EH (cell line): ENCODE measurements around the gene PRR12.
A peak's percentile ranks its signal among the peaks of the same experiment; 100 is the strongest.

Experiments used
- DNase-seq: peaks from one replicate; pipeline ENCODE4 v3.0.0-alpha.2; 2015; ENCODE audit warnings: low read depth

Gene PRR12

GRCh38 chr19:49590971-49591730 lies at the start of gene PRR12:
PRR12 (plus strand) TSS chr19:49591182; CDS start chr19:49591655, 473 bp downstream.
- peak; percentile 81 for DNase-seq

DNA sequence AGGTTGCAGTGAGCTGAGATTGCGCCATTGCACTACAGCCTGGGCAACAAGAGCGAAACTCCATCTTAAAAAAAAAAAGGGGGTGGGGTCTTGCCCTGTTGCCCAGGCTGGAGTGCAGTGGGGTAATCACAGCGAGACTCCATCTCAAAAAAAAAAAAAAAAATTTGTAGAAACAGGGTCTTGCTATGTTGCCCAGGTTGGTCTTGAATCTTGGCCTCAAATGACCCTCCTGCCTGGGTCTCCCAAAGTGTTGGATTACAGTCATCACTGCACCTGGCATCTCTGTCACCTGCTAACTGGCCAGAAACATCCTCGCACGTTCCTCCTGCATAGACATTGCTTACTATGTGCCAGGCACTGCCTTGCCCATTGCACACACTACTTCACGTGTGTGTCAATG lies 49.1 kb upstream of the PRR12 start:
- no peak for DNase-seq

DNA sequence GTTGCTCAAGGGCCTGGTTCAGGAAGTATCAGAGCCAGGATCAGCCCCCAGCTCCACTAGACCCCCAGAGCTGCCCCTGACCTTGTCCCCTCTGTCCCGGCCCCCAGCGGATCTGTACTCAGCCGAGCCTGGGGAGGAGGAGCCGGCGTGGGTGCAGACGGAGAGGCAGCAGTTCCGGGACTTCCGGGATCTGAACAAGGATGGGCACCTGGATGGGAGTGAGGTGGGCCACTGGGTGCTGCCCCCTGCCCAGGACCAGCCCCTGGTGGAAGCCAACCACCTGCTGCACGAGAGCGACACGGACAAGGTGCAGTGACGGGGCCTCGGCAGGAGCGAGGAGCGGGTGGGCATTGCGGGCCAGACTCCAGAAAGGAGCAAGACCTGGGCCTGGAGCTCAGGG lies 48.5 kb upstream of the PRR12 start:
- DNase-seq, result no peak

- DNase-seq, result no peak
These were observed 48.0 kb upstream of the PRR12 start for GRCh38 chr19:49543032-49543431.

DNA sequence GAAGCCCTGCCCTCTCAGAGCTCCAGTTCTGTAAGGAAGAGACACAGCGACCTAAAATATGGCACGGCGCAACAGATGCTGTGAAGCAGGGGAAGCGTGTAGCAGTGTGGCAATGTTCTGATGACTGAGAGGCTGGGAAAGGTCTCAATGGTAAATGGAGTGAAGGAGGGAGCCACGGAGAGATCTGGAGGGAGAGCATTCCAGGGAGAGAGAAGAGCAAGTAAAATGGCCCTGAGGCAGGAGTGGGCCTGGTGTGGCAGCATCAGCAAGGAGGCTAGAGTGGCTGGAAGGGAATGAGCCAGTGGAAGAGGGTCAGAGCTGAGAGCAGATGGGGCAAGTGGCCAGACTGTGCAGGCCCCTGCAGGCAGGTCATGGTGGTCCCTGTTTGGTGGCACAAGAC lies 46.8 kb upstream of the PRR12 start:
- no peak for DNase-seq

DNA sequence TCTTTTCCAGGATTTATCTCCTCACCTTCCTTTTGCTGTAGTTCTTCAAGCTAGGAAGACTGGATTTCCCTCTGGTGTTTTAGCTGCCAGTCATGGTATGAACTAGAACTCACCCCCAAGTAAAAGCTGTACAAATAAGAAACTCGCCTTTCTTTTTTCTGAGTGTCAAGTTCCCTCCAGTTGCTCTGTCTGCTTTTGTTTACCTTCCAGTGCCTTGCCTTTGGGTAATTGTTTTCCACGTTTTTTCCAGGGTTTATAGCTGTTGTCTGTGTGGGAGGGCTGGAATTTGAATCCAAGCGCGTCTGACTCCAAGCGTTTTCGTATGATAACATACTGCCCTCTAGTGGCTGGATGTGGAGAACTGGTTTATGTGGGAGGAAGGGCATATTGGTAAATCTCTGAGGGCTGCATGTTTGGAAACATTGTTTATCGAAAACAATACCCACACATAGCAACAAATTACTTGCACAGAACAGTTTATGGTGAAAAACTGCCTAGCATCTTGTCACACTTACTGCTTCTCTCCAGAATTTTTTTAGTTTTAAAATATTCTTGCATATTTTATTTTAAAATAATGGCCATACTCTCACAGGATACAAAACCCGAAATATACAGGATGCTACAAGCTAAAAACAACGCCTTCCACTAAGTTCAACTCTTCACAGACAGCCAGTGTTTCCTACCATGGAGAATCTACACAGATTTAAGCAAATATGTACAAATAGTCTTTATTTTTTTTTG lies 44.0 kb upstream of the PRR12 start:
- DNase-seq, result peak; percentile 90

DNA sequence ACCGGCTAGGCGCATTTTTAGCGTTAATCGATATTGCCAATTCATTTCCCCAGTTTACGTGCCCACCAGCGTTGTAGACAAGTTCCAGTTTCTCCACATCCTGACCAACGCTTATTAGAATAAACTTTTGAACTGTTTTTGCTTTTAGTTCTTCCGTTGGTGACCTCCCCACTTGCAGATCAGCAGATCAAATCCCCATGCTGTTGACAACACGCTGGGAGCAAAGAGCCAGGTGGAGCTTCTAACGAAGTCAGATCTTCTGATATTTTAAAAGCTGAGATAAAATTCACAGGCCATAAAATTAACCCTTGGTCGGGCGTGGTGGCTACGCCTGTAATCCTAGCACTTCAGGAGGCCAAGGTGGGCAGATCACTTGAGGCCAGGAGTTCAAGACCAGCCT lies 41.9 kb upstream of the PRR12 start:
- DNase-seq, result no peak

DNA sequence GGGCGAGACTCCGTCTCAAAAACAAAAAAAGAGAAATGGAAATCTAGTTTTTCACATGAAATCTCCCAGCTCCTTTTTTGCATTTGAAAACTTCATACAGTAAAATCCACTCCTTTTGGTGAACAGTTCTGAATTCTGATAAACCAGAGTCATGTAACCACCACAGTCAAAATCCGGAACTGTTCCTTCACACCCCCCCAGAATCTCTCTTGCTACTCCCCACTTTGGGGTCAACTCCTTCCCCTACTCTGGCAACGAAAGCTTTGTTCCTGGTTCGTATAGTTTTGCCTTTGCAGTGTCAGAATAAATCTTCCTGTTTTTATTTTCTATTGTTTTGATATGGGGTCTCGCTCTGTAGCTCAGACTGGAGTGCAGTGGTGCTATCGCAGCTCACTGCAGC lies 39.5 kb upstream of the PRR12 start:
- DNase-seq, result no peak

DNA sequence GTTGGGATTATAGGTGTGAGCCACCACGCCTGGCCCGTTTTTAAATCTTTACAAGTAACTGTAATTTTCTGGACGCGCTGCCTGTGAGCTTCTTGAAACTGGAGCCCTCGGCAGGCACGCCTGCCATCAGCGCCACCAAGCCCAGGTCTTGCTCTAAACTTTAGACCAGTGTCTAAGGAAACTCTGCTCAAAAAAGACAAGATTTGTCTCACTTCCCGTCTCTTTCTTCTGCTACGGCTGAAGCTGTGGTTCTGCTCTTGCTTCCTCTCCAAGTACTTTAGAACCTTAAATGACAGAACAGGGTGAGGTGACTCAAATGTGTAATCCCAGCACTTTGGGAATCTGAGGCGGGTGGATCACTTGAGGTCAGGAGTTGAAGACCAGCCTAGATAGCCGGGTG lies 38.2 kb upstream of the PRR12 start:
- no peak for DNase-seq

GRCh38 chr19:49553451-49554271 lies 37.3 kb upstream of the PRR12 start:
- DNase-seq, result peak; percentile 76

DNA sequence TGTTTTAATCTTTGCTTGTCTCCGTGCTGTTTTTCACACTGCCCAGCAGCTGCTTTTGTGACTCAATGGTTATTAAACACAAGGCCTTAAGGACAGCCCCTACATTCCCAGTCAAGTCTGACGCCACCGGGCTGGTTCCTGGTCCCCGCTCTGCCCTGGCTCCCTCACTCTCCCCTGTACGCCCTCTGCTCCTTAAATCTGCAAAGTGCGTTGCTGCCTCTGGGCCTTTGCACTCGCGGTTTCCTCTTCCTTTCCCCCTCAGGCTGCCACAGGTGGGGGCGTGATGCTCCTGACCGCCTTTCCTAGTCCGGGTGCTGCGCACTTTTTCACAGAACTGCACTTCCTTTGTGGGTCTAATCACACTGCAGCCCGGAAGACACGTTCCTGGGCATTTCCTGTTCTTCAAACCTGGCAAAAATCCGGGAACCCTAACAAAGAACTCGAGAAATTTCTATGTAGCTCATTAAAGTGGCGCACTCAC lies 36.2 kb upstream of the PRR12 start:
- no peak for DNase-seq

DNA sequence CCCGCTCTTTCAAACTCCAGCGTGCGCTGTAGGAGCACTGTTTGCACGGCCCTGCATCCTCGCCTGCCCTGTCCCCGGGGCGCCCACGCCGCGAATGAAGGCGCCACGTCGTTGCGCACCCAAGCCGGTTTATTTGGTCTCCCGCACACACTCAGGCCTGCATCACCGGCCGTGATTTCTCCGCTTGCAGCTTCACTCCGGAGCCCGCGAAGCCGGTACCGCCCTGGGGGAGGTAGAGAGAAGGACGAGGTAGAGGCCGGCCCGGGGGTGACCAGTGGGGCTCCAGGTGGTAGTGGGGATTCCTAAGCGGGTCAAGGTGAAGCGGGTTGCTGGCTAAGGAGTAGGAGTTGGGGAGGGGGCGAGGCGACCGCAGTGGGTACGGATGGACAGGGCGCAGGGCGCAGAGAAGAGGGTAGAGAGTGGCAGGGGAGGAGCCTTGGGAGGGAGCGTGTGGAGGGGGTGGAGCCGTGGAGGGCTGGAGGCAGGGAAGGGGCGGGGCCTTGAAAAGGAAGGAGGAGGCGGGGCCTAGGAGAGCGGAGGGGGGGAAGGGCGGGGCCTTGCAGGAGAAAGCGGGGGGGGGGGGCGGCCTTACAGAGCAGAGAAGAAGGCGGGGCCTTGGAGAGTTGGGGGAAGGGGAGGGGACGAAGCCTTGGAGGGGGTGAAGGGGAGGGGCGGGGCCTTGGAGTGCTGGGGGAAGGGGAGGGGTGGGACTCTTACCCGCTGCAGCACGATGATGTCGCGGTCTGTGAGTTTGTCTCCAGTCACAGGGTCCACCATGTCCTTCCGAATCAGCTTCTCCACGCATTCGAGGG lies 35.2 kb upstream of the PRR12 start:
- DNase-seq, result peak; percentile 43

DNA sequence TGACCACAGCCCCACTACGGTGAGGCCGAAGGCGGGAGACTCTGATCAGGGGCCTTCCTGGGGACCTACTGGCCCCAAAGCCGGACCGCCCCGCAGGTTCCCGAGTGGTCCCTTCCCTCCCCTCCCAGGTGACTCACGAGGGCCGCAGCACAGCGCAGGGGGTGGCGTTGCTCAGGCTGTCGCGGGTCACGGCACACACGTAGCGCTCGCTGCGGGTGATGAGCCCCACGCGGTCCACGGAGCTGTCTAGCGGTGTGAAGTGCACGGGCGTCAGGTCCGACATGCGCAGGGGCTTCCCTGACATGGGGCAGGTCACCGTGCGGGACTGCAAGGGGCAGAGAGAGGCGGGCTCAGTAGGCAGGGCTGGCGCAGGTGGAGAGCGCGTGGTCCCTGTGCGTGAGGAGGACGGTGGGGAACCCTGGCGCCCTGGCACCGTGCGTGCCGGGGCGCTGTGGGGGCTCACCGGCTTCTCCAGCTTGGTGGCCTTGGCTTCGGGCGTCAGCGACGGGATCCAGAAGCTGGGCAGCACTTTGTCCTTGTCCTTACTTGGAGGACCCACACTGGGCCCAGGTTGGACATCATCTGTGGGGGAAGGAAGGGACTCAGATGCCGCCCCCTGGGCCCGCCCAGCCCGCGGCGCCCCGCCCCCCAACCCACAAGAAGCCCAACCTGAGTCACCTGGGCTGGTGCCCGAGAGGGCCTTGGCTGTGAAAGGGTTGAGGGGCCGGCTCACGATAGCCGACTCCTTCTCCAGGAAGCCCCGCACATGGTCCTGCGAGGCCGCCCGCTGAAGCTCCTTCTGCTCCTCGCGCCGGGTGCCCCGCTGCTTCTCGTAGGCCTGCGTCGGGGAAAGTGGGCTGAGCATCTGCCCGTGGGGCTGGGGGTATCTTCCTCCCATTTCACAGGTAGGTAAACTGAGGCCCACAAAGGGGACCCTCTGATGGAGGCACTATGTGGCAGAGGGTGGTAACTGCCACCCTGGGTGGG lies 34.3 kb upstream of the PRR12 start:
- no peak for DNase-seq

GRCh38 chr19:49557641-49558325 lies 33.2 kb upstream of the PRR12 start:
- no peak for DNase-seq

- DNase-seq, result no peak
These were observed 32.4 kb upstream of the PRR12 start for GRCh38 chr19:49558591-49558990.

DNA sequence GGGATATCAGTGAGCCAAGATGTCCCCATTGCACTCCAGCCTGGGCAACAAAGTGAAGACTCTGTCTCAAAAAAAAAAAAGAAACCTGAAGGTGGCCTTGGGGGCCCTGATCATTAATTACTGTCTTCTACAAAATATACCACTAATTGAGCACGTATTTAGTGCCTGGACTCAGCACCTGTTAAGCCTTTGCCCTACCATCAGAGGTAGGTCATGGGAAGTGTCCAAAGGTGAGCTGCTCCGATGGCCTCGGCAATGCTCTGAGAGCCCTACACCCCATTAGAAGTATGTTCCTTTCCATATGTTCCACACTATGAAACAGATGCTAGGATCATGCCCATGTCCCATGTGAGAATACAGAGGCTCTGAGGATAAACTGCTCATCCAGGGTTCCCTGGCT lies 31.5 kb upstream of the PRR12 start:
- DNase-seq, result no peak

DNA sequence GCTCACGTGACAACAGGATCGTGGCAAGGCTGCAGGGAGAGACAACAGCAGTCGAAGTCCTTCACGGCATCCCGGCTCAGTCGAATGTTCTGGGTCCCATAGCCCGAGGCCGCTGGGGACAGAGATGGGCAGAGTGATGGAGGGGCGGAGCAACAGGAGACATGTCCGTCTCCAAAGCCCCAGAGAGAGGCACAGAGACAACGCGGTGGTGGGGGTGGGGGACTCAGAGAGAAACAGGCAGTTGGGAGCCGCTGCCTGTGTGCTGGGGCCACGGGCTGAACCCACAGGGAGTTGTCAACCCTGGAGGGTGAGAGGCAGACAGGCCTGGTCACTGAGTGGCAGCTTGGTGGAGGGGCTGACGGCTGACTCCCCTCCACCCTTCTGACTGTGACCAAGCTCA lies 31.1 kb upstream of the PRR12 start:
- no peak for DNase-seq

GRCh38 chr19:49560358-49560900 lies 30.6 kb upstream of the PRR12 start:
- no peak for DNase-seq

GRCh38 chr19:49564616-49565045 lies 26.4 kb upstream of the PRR12 start:
- no peak for DNase-seq

GRCh38 chr19:49565261-49565660 lies 25.7 kb upstream of the PRR12 start:
- DNase-seq, result no peak
